Stimulated activated CD8-positive, alpha-beta memory T cell treated with anti-CD3 and anti-CD28 coated beads, Interleukin-2, amount 100 ng/mL, for 1 hour (primary cell): ENCODE data around the gene HNMT.
"Not testable (repeated sequence)": the region's sequence is repeated elsewhere in the genome, so short reads cannot be mapped to it uniquely, and the experiment has no call there.

Source experiments
- DNase-seq, 2 donors: peaks; one replicate each; pipeline ENCODE4 v3.0.0-alpha.2; 2020; ENCODE audit warnings: low read depth in 2 of 2

The HNMT gene

GRCh38 chr2:137975280-137976271 is 11.3 kb downstream of the HNMT start:
- no peak for DNase-seq

GRCh38 chr2:137976274-137976673 is 12.0 kb downstream of the HNMT start:
- DNase-seq, result no peak

- no peak for DNase-seq
These were observed 13.5 kb downstream of the HNMT start for GRCh38 chr2:137977790-137978189.

- DNase-seq, result no peak
These were observed 16.2 kb downstream of the HNMT start for GRCh38 chr2:137980459-137980858.

GRCh38 chr2:137981112-137981656 is 16.9 kb downstream of the HNMT start:
- DNase-seq, result no peak

GRCh38 chr2:137983581-137983980 is 19.3 kb downstream of the HNMT start:
- no peak for DNase-seq

GRCh38 chr2:137986268-137986667 is 22.0 kb downstream of the HNMT start:
- DNase-seq, result no peak

GRCh38 chr2:137987011-137987410 is 22.7 kb downstream of the HNMT start:
- DNase-seq, result no peak

GRCh38 chr2:137991078-137991477 is 26.8 kb downstream of the HNMT start:
- no peak for DNase-seq

- DNase-seq, result no peak
These were observed 27.9 kb downstream of the HNMT start for GRCh38 chr2:137992039-137992646.

GRCh38 chr2:137993715-137994476 is 29.6 kb downstream of the HNMT start:
- not testable (repeated sequence) for DNase-seq

- not testable (repeated sequence) for DNase-seq
These were observed 31.1 kb downstream of the HNMT start for GRCh38 chr2:137995368-137995767.

GRCh38 chr2:137996158-137996557 is 31.9 kb downstream of the HNMT start:
- not testable (repeated sequence) for DNase-seq

- no peak for DNase-seq
These were observed 33.5 kb downstream of the HNMT start for GRCh38 chr2:137997733-137998132.

- no peak for DNase-seq
These were observed 34.2 kb downstream of the HNMT start for GRCh38 chr2:137998503-137998902.

- DNase-seq, result no peak
These were observed 35.0 kb downstream of the HNMT start for GRCh38 chr2:137999273-137999672.

GRCh38 chr2:138000009-138000408 is 35.7 kb downstream of the HNMT start:
- no peak for DNase-seq

GRCh38 chr2:138000796-138001195 is 36.5 kb downstream of the HNMT start:
- no peak for DNase-seq

- DNase-seq, result no peak
These were observed 39.1 kb downstream of the HNMT start for GRCh38 chr2:138003411-138003810.

GRCh38 chr2:138007431-138007830 is 43.2 kb downstream of the HNMT start:
- no peak for DNase-seq

GRCh38 chr2:138009622-138010021 is 45.3 kb downstream of the HNMT start:
- DNase-seq, result no peak

GRCh38 chr2:138010890-138011289 is 46.6 kb downstream of the HNMT start:
- DNase-seq, result no peak
